GM12892 (cell line): ENCODE data around the gene SUN1.

Experiments
- POLR2A ChIP-seq: IDR thresholded peaks from 2 replicates; pipeline ENCODE4 v1.6.1; 2011; ENCODE audit warnings: low read depth, low read length, control low read depth
- POLR2AphosphoS5 ChIP-seq: IDR thresholded peaks from 2 replicates; pipeline ENCODE4 v1.6.1; 2011; ENCODE audit warnings: low read depth, low read length, control low read depth

DNA sequence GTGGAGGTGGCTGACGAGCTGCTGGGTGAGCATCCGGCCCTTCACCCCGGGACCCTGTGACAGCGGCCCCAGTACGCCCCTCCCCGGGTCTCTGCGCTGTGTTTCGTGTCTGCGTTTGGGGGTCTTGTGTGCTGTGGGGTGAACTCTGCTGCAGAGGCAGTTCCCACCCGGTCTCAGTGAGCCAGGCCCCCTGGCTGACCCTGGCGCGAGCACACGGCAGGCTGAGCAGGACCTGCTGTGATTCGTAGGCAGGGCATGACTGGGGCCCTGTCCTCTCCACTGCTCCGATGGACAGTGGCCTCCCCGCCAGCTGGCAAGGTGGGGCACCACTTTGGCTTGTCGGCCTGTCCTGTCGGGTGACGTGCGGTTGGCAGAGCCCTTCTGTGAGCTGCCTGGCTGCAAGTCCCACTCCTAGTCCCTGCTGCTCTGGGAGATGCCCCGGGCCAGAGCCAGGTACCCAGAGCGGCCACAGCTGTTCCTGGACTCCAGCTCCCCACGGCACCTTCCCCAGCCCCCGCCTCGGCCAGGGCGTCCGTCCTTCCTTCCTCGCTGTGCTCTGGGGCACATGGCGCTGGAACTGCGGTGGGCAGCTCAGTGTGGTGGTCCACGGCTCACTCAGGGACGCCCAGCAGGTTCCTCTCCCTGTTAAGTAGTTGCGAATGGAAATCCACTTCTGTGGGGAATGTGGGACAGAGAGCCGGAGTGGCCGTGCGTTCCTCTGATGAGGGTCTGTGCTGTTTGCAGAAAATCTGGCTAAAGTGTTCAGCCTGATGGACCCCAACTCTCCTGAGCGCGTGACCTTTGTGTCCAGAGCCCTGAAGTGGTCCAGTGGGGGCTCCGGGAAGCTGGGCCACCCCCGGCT lies 54.6 kb downstream of the SUN1 start:
- TF ChIP-seq POLR2A: no peak
- no peak for TF ChIP-seq POLR2AphosphoS5
